Measurements from ENCODE around the gene GLRX.

DNA sequence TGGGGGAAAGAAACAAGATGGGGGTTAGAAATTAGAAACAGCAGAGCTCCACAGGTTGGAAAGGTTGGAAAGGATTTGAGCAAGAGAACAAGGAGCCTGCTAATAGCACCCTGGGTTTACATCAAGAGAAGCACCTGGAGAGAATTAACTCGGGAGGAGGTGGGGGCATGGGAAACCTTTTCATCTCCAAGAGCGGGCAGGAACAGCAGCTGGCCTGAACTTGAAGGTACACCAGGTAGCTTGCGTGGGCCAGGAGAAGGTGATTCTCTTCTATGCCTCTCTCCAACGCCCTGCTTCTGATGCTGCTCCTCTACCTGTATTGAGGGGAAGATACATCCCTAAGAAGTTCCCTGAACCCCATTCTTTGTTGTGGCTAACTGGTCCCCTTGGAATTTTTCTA is 37.1 kb upstream of the GLRX start:
- TF ChIP-seq, protein P1, sequence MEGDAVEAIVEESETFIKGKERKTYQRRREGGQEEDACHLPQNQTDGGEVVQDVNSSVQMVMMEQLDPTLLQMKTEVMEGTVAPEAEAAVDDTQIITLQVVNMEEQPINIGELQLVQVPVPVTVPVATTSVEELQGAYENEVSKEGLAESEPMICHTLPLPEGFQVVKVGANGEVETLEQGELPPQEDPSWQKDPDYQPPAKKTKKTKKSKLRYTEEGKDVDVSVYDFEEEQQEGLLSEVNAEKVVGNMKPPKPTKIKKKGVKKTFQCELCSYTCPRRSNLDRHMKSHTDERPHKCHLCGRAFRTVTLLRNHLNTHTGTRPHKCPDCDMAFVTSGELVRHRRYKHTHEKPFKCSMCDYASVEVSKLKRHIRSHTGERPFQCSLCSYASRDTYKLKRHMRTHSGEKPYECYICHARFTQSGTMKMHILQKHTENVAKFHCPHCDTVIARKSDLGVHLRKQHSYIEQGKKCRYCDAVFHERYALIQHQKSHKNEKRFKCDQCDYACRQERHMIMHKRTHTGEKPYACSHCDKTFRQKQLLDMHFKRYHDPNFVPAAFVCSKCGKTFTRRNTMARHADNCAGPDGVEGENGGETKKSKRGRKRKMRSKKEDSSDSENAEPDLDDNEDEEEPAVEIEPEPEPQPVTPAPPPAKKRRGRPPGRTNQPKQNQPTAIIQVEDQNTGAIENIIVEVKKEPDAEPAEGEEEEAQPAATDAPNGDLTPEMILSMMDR (IDR thresholded peaks at IDR 0.05): no peak
- TF ChIP-seq POLR2AphosphoS5 (IDR thresholded peaks at IDR 0.05) (no peak), POLR2A (IDR thresholded peaks at IDR 0.05) (no peak), EP300 (IDR thresholded peaks at IDR 0.05) (no peak)

Measured in suprapubic skin (tissue), 4 donors.